Fibroblast of upper back skin (primary cell): ENCODE data around the gene TIGAR.

Source experiments
- DNase-seq: peaks from one replicate; pipeline ENCODE4 v3.0.0-alpha.2; 2013

The TIGAR gene

GRCh38 chr12:4386801-4387200 is 65.8 kb downstream of the TIGAR start:
- no peak for DNase-seq

- no peak for DNase-seq
Observed at GRCh38 chr12:4387607-4388006, 66.6 kb downstream of the TIGAR start.

GRCh38 chr12:4388032-4388431 is 67.0 kb downstream of the TIGAR start:
- DNase-seq = no peak

- no peak for DNase-seq
Observed at GRCh38 chr12:4388662-4389061, 67.6 kb downstream of the TIGAR start.

- no peak for DNase-seq
Observed at GRCh38 chr12:4392223-4392742, 71.3 kb downstream of the TIGAR start.

GRCh38 chr12:4393211-4393610 is 72.2 kb downstream of the TIGAR start:
- no peak for DNase-seq

- no peak for DNase-seq
Observed at GRCh38 chr12:4395818-4396217, 74.8 kb downstream of the TIGAR start.

- DNase-seq = no peak
Observed at GRCh38 chr12:4401117-4401516, 80.1 kb downstream of the TIGAR start.

GRCh38 chr12:4402996-4403395 is 82.0 kb downstream of the TIGAR start:
- no peak for DNase-seq
